GM10847 (cell line): ENCODE measurements around the gene OR8G5.

Source experiments
- POLR2A ChIP-seq: IDR thresholded peaks from 2 replicates; pipeline ENCODE4 v1.6.1; 2011; ENCODE audit not compliant: insufficient read length; ENCODE audit errors: extremely low read depth

Gene OR8G5

DNA sequence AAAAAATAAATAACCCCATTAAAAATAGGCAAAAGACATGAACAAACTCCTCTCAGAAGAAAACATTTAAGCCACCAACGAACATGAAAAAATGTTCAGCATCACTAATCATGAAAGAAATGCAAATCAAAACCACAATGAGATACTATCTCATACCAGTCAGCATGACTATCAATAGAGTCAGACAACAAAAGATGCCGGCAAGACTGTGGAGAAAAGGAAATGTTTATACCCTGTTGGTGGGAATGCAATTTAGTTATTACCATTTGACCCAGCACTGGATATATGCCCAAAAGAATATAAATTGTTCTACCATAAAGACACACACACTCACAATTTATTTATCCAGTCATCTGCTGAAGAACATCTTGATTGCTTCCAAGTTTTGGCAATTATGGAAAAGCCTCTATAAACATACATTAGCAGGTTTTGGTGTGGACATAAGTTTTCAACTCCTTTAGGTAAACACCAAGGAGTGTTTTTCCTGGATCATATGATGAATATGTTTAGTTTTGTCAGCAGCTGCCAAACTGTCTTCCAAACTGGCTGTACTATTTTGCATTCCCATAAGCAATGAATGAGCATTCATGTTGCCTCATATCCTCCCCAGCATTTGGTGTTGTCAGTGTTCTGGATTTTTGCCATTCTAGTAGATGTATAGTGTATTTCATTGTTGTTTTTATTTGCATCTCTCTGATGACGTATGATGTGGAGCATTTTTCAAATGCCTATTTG lies 29.6 kb downstream of the OR8G5 start:
- no peak for TF ChIP-seq POLR2A

DNA sequence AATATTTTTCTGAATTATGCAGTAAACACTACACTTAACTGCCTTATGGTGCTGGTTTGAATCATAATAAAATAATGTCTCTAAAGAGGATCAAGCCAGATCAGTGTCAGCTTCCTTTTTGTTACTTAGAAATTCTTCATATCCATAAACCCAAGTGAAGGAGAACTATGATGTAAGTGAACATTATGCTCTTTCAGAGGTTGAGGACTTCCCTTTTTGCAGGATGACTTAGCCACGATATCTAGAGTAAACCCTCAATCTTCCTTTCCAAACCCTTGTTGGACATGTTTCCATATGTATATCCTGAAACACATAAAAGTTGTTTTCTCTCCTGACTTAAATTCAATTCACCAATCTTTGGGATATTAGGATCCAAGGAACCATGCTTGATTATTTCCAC lies 38.5 kb downstream of the OR8G5 start:
- TF ChIP-seq POLR2A = no peak

GRCh38 chr11:124296016-124296415 lies 39.8 kb downstream of the OR8G5 start:
- TF ChIP-seq POLR2A = no peak

GRCh38 chr11:124297921-124298320 lies 41.7 kb downstream of the OR8G5 start:
- TF ChIP-seq POLR2A = no peak

- TF ChIP-seq POLR2A = no peak
These were observed 45.4 kb downstream of the OR8G5 start for GRCh38 chr11:124301548-124301947.

DNA sequence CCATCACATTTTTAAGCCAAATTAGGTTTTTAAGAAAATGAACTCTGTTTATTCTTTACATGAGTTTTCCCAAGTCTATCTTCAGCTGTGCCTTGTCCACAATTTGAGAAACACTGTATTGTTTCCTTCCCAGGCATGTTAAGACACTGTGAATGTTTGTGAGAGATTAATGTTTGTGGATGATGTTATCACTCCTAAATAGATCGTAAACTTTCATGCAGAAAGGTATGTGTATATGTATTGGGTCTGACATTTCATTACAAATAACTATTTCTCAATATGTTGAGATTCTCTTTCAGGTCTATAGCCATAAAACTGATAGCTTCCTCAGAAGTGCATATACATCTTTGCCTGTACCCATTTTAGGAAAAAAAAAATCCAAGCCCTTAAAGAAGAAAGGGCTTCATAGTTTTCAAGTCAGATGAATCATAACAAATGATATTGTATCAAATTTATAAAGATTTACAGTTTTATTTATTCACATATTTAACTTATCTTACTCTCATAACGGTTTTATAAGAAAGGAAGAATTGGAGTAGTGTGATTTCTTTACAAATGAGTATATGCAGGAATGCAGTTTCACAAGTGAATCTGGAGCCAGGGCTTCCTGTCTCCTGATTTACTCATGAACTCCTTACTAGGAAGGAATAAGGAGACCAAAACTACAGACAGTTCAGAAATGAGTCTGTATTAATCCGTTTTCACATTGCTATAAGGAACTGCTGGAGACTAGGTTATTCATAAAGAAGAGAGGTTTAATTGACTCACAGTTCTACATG lies 46.4 kb downstream of the OR8G5 start:
- no peak for TF ChIP-seq POLR2A

- no peak for TF ChIP-seq POLR2A
These were observed 50.9 kb downstream of the OR8G5 start for GRCh38 chr11:124307093-124307492.

- TF ChIP-seq POLR2A = no peak
These were observed 54.5 kb downstream of the OR8G5 start for GRCh38 chr11:124310721-124311120.

- no peak for TF ChIP-seq POLR2A
These were observed 55.1 kb downstream of the OR8G5 start for GRCh38 chr11:124311269-124311668.

DNA sequence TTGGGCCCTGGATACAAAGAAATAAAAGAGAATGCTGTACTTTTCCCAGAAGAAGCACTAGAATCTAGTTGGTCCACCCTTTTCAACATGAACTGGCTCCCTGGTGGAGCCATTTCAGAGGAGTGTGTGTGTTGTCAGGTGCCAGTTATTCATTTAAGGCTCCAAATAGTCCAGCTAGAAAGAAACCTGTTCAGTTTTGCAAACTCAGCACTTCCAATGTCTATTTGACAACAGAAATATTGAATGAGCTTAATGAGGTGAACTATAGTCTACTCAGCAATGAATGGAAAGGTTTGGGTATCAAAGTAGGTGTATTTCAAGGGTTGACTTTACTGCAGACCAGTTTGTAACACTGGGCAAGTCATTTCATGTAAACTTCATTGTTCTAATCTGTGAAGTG lies 55.5 kb downstream of the OR8G5 start:
- no peak for TF ChIP-seq POLR2A

GRCh38 chr11:124313131-124313530 lies 57.0 kb downstream of the OR8G5 start:
- TF ChIP-seq POLR2A = no peak

GRCh38 chr11:124313849-124314248 lies 57.7 kb downstream of the OR8G5 start, which contains the start of gene OR8D1:
TSS of gene OR8D1 (minus strand) at chr11:124313949. CDS start at chr11:124310766, 3,183 bp downstream.
- TF ChIP-seq POLR2A = no peak

GRCh38 chr11:124315052-124315451 lies 58.9 kb downstream of the OR8G5 start:
- TF ChIP-seq POLR2A = no peak
